K562 (cell line): ENCODE data around the gene MAP3K20. TPM values are rescaled to one million over a fixed set of nuclear protein-coding genes. Genes with fewer than 3 reads are reported as not detected.

Source experiments
- ARID2 ChIP-seq: fragments of 450-650 bp; IDR thresholded peaks from 2 replicates; pipeline ENCODE4 v1.6.1; 2017; ENCODE audit warnings: antibody characterized with exemption, mild to moderate bottlenecking
- CHCHD3 ChIP-seq: fragments of 250-450 bp; sonication (Bioruptor Pico); IDR thresholded peaks from 2 replicates; pipeline ENCODE4 v2.1.2; 2022; ENCODE audit warnings: mild to moderate bottlenecking
- CHD4 ChIP-seq: fragments of 200-600 bp; sonication (generic); IDR thresholded peaks from 3 replicates; pipeline ENCODE4 v1.6.1; 2012; ENCODE audit warnings: low read depth, mild to moderate bottlenecking, mixed read lengths, low read length, inconsistent platforms; ENCODE audit not compliant: insufficient read depth, insufficient replicate concordance, poor library complexity, severe bottlenecking
- IRF2 ChIP-seq: sonication (generic); formaldehyde crosslinking; IDR thresholded peaks from 2 replicates; pipeline ENCODE4 v1.8.1; 2022; ENCODE audit warnings: mild to moderate bottlenecking, missing genetic modification reagents
- LCOR ChIP-seq: sonication (generic); formaldehyde crosslinking; IDR thresholded peaks from 2 replicates; pipeline ENCODE4 v1.8.0; 2022; ENCODE audit warnings: mild to moderate bottlenecking, missing genetic modification reagents
- NR2C1 ChIP-seq, 2 experiments: fragments of 450-650 bp; IDR thresholded peaks; 2 replicates each; pipeline ENCODE4 v1.6.1; 2017; ENCODE audit warnings: mild to moderate bottlenecking in 2 of 2, antibody characterized with exemption in 1 of 2, inconsistent platforms in 1 of 2, missing compliant biosample characterization in 1 of 2, missing genetic modification characterization in 1 of 2
- POLR2AphosphoS5 ChIP-seq: IDR thresholded peaks from 2 replicates; pipeline ENCODE4 v1.6.1; 2011; ENCODE audit warnings: mild to moderate bottlenecking, low read depth, low read length, moderate library complexity; ENCODE audit not compliant: control insufficient read depth, insufficient read depth
- RFX5 ChIP-seq: IDR thresholded peaks from 2 replicates; pipeline ENCODE4 v1.6.1; 2011; ENCODE audit warnings: low read depth, mild to moderate bottlenecking, improper control_type of control experiment, low read length
- RFX7 ChIP-seq: fragments of 250-450 bp; sonication (Bioruptor Pico); IDR thresholded peaks from 2 replicates; pipeline ENCODE4 v1.5.1; 2021; ENCODE audit warnings: mild to moderate bottlenecking
- RUNX1 ChIP-seq: sonication (generic); IDR thresholded peaks from 2 replicates; pipeline ENCODE4 v1.6.1; 2016; ENCODE audit warnings: antibody characterized with exemption, low read depth
- SAP30 ChIP-seq: fragments of 200-600 bp; sonication (generic); IDR thresholded peaks from 2 replicates; pipeline ENCODE4 v1.6.1; 2012; ENCODE audit warnings: borderline replicate concordance, low read depth, mild to moderate bottlenecking, moderate library complexity, low read length, control low read depth, inconsistent platforms; ENCODE audit not compliant: insufficient read depth, poor library complexity, severe bottlenecking
- SMARCA4 ChIP-seq: fragments of 450-650 bp; IDR thresholded peaks from 2 replicates; pipeline ENCODE4 v1.6.1; 2016
- SMARCE1 ChIP-seq: fragments of 450-650 bp; IDR thresholded peaks from 2 replicates; pipeline ENCODE4 v1.7.1; 2016; ENCODE audit warnings: mild to moderate bottlenecking
- SOX6 ChIP-seq: fragments of 450-650 bp; IDR thresholded peaks from 2 replicates; pipeline ENCODE4 v1.6.1; 2014; ENCODE audit warnings: mild to moderate bottlenecking
- SP2 ChIP-seq: IDR thresholded peaks from 2 replicates; pipeline ENCODE4 v1.6.1; 2011; ENCODE audit warnings: mild to moderate bottlenecking, low read depth, low read length, moderate library complexity; ENCODE audit not compliant: poor library complexity, severe bottlenecking; ENCODE audit errors: extremely low read depth
- SRSF7 ChIP-seq: fragments of 200-400 bp; formaldehyde crosslinking; optimal IDR thresholded peaks from 2 replicates; pipeline ENCODE3; 2017; ENCODE audit warnings: mild to moderate bottlenecking, low read depth, low read length
- TEAD4 ChIP-seq, 2 experiments: sonication (generic) in 1 of 2; formaldehyde crosslinking in 1 of 2; IDR thresholded peaks; 2 replicates each; pipeline versions ENCODE4 v1.6.1 to v1.8.0; 2012 to 2022; ENCODE audit warnings: borderline replicate concordance in 1 of 2, inconsistent platforms in 1 of 2, low read length in 1 of 2, mild to moderate bottlenecking in 1 of 2, missing genetic modification reagents in 1 of 2
- TFAM ChIP-seq: fragments of 250-450 bp; sonication (Bioruptor Pico); conservative IDR thresholded peaks from 2 replicates; pipeline ENCODE4 v1.5.0; 2021; ENCODE audit warnings: mild to moderate bottlenecking, moderate library complexity
- ZNF184 ChIP-seq: sonication (generic); formaldehyde crosslinking; IDR thresholded peaks from 2 replicates; pipeline ENCODE4 v1.5.0; 2020; ENCODE audit warnings: missing genetic modification reagents
- ZNF583 ChIP-seq: fragments of 250-450 bp; sonication (Bioruptor Pico); IDR thresholded peaks from 2 replicates; pipeline ENCODE4 v1.4.0; 2020
- ZNF778 ChIP-seq: fragments of 450-650 bp; formaldehyde crosslinking; IDR thresholded peaks from 2 replicates; pipeline ENCODE4 v1.4.0; 2020; ENCODE audit warnings: mild to moderate bottlenecking, moderate library complexity
- ZSCAN29 ChIP-seq: fragments of 450-650 bp; IDR thresholded peaks from 2 replicates; pipeline ENCODE4 v1.6.1; 2017
- polyA plus RNA-seq, 8 experiments: library from polyadenylated mRNA; depleted of rRNA in 4 of 8; stranded (reverse) in 5 of 8; unstranded in 3 of 8; fragments of >200 nt; fragmentation: Nextera tagmentation in 2 of 8; fragmentation: Illumina TruSeq in 1 of 8; extraction: Ambion mirVana in 2 of 8; extraction: Trizol in 1 of 8; gene quantifications; 2 replicates each; pipeline versions ENCODE4 v1.2.1 to v1.2.3, GENCODE V29; 2011 to 2014; ENCODE audit warnings: inconsistent platforms in 1 of 8, missing spikeins in 1 of 8
- total RNA-seq, 7 experiments: library from RNA; depleted of rRNA in 6 of 7; stranded (reverse); fragments of >200 nt in 6 of 7; fragmentation: Illumina TruSeq in 2 of 7; extraction: Trizol in 2 of 7; gene quantifications; 2 replicates each; pipeline versions ENCODE4 v1.2.1 to v1.2.3, GENCODE V29; 2011 to 2021; ENCODE audit warnings: low replicate concordance in 1 of 7
- TF ChIP-seq, protein P1 (sequence below): fragments of 250-450 bp; sonication (Bioruptor Pico); IDR thresholded peaks from 2 replicates; pipeline ENCODE4 v1.8.0; 2022; ENCODE audit warnings: moderate library complexity, mild to moderate bottlenecking, inconsistent platforms
- TF ChIP-seq, protein P2 (sequence below): fragments of 250-450 bp; sonication (Bioruptor Pico); IDR thresholded peaks from 2 replicates; pipeline ENCODE4 v1.4.0; 2020; ENCODE audit warnings: mild to moderate bottlenecking, moderate library complexity, borderline replicate concordance
- TF ChIP-seq, protein P3 (sequence below): fragments of 250-450 bp; sonication (Bioruptor Pico); IDR thresholded peaks from 2 replicates; pipeline ENCODE4 v1.8.0; 2021; ENCODE audit warnings: mild to moderate bottlenecking, moderate library complexity

MAP3K20 gene
- total and polyA plus RNA-seq, 9 of the 15 experiments (the other 6 are each of a cell fraction or from before 2014, with no cell fraction given) = 9.8 to 34.2 (median 27.3) TPM

GRCh38 chr2:173291412-173291811 is 215.8 kb downstream of the MAP3K20 start (continued):
- TF ChIP-seq SP2 (no peak), IRF2 (CRISPR knock-in tag) (no peak), SOX6 (0 out of 2 replicates have a peak, but pooled peaks have one; percentile 35), CHCHD3 (CRISPR knock-in tag) (no peak), TEAD4 (IDR thresholded peaks at IDR 0.05; ENCODE audit: low read length) (peak; percentile 73), TEAD4 (CRISPR knock-in tag; IDR thresholded peaks at IDR 0.05; ENCODE audit: borderline replicate concordance) (no peak), TFAM (no peak), POLR2AphosphoS5 (peak; percentile 66), SRSF7 (no peak), ZSCAN29 (no peak), LCOR (CRISPR knock-in tag) (no peak), SMARCE1 (0 out of 2 replicates have a peak, but pooled peaks have one; percentile 25), ARID2 (no peak), RUNX1 (no peak), ZNF184 (CRISPR knock-in tag) (no peak), ZNF583 (CRISPR knock-in tag) (peak; percentile 96), RFX5 (no peak), SMARCA4 (0 out of 2 replicates have a peak, but pooled peaks have one; percentile 38), RFX7 (no peak), ZNF778 (CRISPR knock-in tag) (no peak), CHD4 (no peak), SAP30 (no peak), NR2C1 (IDR thresholded peaks at IDR 0.05) (no peak), NR2C1 (tag; IDR thresholded peaks at IDR 0.05) (0 out of 2 replicates have a peak, but pooled peaks have one; percentile 30)
- TF ChIP-seq, protein P1, sequence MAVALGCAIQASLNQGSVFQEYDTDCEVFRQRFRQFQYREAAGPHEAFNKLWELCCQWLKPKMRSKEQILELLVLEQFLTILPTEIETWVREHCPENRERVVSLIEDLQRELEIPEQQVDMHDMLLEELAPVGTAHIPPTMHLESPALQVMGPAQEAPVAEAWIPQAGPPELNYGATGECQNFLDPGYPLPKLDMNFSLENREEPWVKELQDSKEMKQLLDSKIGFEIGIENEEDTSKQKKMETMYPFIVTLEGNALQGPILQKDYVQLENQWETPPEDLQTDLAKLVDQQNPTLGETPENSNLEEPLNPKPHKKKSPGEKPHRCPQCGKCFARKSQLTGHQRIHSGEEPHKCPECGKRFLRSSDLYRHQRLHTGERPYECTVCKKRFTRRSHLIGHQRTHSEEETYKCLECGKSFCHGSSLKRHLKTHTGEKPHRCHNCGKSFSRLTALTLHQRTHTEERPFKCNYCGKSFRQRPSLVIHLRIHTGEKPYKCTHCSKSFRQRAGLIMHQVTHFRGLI = no peak
- TF ChIP-seq, protein P2, sequence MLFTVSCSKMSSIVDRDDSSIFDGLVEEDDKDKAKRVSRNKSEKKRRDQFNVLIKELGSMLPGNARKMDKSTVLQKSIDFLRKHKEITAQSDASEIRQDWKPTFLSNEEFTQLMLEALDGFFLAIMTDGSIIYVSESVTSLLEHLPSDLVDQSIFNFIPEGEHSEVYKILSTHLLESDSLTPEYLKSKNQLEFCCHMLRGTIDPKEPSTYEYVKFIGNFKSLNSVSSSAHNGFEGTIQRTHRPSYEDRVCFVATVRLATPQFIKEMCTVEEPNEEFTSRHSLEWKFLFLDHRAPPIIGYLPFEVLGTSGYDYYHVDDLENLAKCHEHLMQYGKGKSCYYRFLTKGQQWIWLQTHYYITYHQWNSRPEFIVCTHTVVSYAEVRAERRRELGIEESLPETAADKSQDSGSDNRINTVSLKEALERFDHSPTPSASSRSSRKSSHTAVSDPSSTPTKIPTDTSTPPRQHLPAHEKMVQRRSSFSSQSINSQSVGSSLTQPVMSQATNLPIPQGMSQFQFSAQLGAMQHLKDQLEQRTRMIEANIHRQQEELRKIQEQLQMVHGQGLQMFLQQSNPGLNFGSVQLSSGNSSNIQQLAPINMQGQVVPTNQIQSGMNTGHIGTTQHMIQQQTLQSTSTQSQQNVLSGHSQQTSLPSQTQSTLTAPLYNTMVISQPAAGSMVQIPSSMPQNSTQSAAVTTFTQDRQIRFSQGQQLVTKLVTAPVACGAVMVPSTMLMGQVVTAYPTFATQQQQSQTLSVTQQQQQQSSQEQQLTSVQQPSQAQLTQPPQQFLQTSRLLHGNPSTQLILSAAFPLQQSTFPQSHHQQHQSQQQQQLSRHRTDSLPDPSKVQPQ (CRISPR knock-in tag) = no peak
- TF ChIP-seq, protein P3, sequence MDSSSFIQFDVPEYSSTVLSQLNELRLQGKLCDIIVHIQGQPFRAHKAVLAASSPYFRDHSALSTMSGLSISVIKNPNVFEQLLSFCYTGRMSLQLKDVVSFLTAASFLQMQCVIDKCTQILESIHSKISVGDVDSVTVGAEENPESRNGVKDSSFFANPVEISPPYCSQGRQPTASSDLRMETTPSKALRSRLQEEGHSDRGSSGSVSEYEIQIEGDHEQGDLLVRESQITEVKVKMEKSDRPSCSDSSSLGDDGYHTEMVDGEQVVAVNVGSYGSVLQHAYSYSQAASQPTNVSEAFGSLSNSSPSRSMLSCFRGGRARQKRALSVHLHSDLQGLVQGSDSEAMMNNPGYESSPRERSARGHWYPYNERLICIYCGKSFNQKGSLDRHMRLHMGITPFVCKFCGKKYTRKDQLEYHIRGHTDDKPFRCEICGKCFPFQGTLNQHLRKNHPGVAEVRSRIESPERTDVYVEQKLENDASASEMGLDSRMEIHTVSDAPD (CRISPR knock-in tag) = 0 out of 2 replicates have a peak, but pooled peaks have one; percentile 41
